ENCODE measurements around the gene TRIM31.

The TRIM31 gene

GRCh38 chr6:30055513-30055912 is 57.4 kb downstream of the TRIM31 start:
- no peak for TF ChIP-seq CTCF (IDR thresholded peaks at IDR 0.05)

DNA sequence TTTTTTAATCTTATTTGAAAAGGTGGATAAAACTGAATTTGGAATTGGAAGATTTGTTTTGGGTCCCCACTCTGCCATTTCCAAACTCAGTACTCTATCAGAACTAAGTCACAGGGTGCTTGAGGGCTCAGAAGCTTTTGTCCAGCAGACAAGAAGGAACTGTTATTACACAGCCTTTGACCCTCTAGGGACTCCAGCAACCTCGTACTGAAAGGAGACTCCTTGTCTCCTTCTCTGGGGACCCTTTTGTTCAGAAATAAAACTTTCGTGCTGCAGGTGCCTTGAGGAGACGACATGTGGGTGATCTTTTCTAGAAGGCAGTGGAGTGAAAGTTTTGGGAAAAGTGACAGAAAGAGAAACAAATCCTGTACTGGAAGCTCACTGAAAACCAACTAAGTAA is 59.2 kb downstream of the TRIM31 start:
- TF ChIP-seq CTCF (IDR thresholded peaks at IDR 0.05), result no peak
